AG09309 (cell line): ENCODE results near the gene CLDN2.

Experiments used
- DNase-seq: peaks from one replicate; pipeline ENCODE4 v3.0.0-alpha.2; 2010; ENCODE audit warnings: low read depth
- H3K4me3 ChIP-seq: 2 replicates; pipeline ENCODE4 v1.5.1; 2011; ENCODE audit warnings: mild to moderate bottlenecking, low read depth, low read length, moderate library complexity; ENCODE audit not compliant: control insufficient read depth
- CTCF ChIP-seq: IDR thresholded peaks from 2 replicates; pipeline ENCODE4 v1.5.1; 2011; ENCODE audit warnings: mild to moderate bottlenecking, low read depth, low read length, inconsistent platforms; ENCODE audit not compliant: insufficient read depth, control insufficient read depth; ENCODE audit errors: missing control alignments

CLDN2 gene

DNA sequence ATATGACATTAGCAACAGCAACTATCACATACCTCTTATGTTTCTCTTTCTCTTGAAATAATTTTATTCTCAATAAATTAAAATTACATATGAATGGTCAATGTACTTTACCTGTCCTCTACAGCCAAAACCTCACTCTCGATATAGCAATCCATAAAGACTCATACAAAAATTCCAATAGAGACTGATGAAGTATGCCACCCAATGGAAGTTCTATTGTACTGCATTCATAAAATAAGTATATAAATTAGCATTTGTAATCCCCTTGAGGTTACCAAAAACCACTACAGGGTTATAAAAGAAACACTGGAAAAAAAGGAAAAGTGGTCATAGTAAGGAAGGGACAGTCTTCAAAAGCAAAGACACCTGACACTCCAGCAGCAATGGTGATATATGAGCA, 32.8 kb downstream of the CLDN2 start:
- no peak overlapping the region for H3K4me3 ChIP-seq
- DNase-seq: no peak
- peak; percentile 33 for TF ChIP-seq CTCF

DNA sequence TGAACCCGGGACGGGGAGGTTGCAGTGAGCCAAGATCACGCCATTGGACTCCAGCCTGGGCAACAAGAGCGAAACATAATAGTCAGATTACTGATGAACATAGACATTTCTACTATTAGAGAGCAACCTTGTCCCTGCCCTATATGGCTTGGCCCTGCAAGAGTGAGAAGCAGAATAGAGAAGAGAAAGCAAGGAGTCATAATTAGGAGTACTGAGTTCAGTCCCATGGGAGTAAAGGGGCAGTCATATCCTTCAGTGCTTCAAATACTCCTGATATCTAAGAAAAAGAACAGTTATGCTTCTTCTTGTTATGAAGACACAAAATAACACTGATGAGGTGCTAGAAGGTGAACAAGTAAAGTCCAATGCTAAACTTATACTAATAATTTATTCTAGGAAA, 33.8 kb downstream of the CLDN2 start:
- H3K4me3 ChIP-seq: no peak overlapping the region
- TF ChIP-seq CTCF: no peak
- DNase-seq: no peak

DNA sequence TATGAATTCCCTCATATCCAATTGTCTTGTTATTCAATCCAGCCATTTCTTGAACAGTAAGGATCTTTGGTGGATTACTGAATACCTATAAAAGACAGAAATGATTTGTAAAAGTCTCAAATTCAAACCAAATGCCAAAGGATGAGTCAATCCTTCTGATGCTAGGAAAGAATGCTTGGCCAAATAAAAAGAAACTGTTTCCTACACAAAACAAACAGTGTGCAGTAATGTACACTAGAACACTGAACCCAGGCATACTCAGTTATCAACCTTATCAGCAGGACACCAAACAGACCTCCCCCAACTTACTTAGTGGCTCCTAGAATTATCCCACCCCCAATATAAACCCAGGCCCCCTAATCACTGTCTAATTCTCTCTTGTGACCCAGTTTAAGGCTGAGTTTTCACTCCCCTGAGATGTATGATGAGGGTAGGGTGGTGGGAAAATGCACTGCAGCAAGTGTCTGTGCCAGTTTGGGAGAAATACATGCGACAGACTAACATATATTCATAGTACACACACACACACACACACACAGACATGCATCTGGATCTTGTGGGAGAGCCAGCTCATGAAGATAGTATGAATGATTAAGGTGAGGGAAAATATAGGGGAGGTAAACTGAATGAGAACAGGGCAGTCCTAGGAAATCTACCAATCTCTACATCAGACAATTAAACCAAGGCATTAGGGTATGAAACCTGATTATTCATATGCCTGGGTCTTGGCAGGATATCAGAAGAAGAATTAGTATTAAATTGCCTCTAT, 35.0 kb downstream of the CLDN2 start:
- H3K4me3 ChIP-seq: no peak overlapping the region
- DNase-seq: no peak
- TF ChIP-seq CTCF: no peak

DNA sequence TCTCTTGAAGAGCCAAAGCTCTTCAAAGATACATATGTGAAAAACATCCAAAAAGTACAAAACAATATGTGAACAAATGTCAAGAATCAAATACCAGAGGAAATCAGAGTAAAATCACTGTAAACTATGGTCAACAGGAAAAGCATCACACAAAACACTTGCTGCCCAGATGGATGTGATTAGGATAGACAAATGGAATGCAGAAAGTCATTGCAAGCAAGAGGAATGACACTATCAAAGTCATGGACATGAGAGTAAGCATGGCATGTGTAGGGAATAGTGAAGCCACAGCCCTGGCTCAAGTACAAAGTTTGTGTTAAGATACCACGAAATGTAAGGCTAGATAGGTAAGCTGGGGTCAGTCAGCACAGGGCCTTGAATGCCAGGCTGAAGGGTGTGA, 37.7 kb downstream of the CLDN2 start:
- no peak for DNase-seq
- H3K4me3 ChIP-seq: no peak overlapping the region
- TF ChIP-seq CTCF: no peak

DNA sequence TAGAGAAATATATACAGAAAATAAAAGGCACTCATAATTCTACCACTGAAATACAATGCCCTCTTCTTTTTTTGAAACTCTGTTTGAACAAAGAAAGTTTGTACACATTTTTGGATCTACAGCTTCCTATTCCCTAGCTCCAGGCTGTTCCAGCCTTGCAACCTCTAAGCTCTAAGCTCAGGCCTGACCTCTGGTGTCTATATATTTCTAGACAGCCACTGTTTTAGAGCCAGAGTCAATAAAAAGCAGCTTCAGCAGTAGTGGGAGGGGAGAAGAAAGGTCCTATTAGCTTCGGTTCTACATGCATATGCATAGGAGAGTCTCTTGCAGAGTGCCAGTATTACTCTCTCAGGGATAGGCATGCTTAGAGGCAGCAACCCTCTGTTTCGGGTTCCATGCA, 39.7 kb downstream of the CLDN2 start:
- no peak for DNase-seq
- TF ChIP-seq CTCF: peak; percentile 39
- no peak overlapping the region for H3K4me3 ChIP-seq

- no peak overlapping the region for H3K4me3 ChIP-seq
- no peak for TF ChIP-seq CTCF
- DNase-seq: no peak
These were observed 42.9 kb downstream of the CLDN2 start for GRCh38 chrX:106963111-106963510.
